ENCODE measurements around the gene SLC7A8. TPM values are rescaled to one million over a fixed set of nuclear protein-coding genes. Genes with fewer than 3 reads are reported as not detected.

Gene SLC7A8
- total RNA-seq, 1 experiment from 2014 or later, result 0.90 TPM

DNA sequence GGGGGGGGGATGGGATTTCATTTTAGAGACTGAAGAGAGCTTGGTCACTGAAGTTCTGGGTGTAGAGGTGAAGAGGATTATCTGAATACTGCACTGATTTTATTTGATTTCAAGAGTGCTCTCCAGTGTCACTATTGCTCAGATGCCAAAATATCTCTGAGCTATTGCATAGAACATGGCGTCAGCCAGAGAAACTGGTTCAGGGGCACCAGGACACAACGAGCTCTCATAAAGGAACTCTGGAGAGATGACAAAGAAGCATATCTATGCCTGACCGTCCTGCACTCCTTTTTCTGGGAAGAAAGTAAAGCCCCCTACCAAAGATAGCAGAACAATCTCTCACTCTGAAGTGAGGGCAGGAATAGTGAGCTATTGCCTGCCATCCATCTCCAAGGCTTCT is 2.0 kb downstream of the SLC7A8 start:
- Histone ChIP-seq H3K36me3 (ENCODE audit: control insufficient read depth, insufficient read depth, low read length) (peaks cover 3% of the 10 kb centered on the region; the same call in 1 of the 2 replicates), H3K4me1 (ENCODE audit: control insufficient read depth, insufficient read depth, low read length) (no peaks in the 10 kb centered on the region; the same call in 1 of the 2 replicates), H3K9me3 (ENCODE audit: control insufficient read depth, insufficient read depth, low read depth, low read length) (no peaks in the 10 kb centered on the region), H3K4me3 (ENCODE audit: low read depth in 2 of 2, low read length in 2 of 2) (no peak overlapping the region), H3K27me3 (ENCODE audit: control insufficient read depth, insufficient read depth, low read length) (peaks cover 6% of the 10 kb centered on the region), H3K27ac (ENCODE audit: low read length) (no peak overlapping the region)
- no TSS peak for BruUV-seq (replicated peaks)
- no peak for DNase-seq (ENCODE audit: low read depth, low spot score)
- in situ Hi-C loops (cut with HindIII; ENCODE audit: low pct_unique_long_range_greater_than_20kb, low sequenced_read_pairs) (no loop called here), intact Hi-C loops (cut with micrococcal nuclease; ENCODE audit: unreplicated experiment) (no loop called here)
- POLR2A ChIA-PET, result interaction anchor here (1.0 kb wide), 1 partner anchor 41 kb away, joined by 4 read pairs; no protein-coding TSS in a partner anchor
- TF ChIP-seq, protein P1, sequence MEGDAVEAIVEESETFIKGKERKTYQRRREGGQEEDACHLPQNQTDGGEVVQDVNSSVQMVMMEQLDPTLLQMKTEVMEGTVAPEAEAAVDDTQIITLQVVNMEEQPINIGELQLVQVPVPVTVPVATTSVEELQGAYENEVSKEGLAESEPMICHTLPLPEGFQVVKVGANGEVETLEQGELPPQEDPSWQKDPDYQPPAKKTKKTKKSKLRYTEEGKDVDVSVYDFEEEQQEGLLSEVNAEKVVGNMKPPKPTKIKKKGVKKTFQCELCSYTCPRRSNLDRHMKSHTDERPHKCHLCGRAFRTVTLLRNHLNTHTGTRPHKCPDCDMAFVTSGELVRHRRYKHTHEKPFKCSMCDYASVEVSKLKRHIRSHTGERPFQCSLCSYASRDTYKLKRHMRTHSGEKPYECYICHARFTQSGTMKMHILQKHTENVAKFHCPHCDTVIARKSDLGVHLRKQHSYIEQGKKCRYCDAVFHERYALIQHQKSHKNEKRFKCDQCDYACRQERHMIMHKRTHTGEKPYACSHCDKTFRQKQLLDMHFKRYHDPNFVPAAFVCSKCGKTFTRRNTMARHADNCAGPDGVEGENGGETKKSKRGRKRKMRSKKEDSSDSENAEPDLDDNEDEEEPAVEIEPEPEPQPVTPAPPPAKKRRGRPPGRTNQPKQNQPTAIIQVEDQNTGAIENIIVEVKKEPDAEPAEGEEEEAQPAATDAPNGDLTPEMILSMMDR (IDR thresholded peaks at IDR 0.05), result no peak
- no peak for TF ChIP-seq POLR2AphosphoS5 (IDR thresholded peaks at IDR 0.05; ENCODE audit: low read depth, low read length)
- TF ChIP-seq SIN3A (IDR thresholded peaks at IDR 0.05; ENCODE audit: borderline replicate concordance, insufficient read depth, low read depth, low read length), result no peak
- no peak for TF ChIP-seq TCF7L2 (IDR thresholded peaks at IDR 0.05; ENCODE audit: low read depth, low read length)
- TF ChIP-seq, protein P2, sequence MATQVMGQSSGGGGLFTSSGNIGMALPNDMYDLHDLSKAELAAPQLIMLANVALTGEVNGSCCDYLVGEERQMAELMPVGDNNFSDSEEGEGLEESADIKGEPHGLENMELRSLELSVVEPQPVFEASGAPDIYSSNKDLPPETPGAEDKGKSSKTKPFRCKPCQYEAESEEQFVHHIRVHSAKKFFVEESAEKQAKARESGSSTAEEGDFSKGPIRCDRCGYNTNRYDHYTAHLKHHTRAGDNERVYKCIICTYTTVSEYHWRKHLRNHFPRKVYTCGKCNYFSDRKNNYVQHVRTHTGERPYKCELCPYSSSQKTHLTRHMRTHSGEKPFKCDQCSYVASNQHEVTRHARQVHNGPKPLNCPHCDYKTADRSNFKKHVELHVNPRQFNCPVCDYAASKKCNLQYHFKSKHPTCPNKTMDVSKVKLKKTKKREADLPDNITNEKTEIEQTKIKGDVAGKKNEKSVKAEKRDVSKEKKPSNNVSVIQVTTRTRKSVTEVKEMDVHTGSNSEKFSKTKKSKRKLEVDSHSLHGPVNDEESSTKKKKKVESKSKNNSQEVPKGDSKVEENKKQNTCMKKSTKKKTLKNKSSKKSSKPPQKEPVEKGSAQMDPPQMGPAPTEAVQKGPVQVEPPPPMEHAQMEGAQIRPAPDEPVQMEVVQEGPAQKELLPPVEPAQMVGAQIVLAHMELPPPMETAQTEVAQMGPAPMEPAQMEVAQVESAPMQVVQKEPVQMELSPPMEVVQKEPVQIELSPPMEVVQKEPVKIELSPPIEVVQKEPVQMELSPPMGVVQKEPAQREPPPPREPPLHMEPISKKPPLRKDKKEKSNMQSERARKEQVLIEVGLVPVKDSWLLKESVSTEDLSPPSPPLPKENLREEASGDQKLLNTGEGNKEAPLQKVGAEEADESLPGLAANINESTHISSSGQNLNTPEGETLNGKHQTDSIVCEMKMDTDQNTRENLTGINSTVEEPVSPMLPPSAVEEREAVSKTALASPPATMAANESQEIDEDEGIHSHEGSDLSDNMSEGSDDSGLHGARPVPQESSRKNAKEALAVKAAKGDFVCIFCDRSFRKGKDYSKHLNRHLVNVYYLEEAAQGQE (IDR thresholded peaks at IDR 0.05; ENCODE audit: insufficient read depth in 1 of 2, low read depth in 2 of 2, low read length in 1 of 2), result no peak
- CTCF ChIA-PET, result interaction anchor here (0.7 to 1.9 kb wide), 2 partner anchors 18 to 61 kb away, joined by 3 to 11 read pairs; no protein-coding TSS in a partner anchor
- ATAC-seq, result no peak

DNA sequence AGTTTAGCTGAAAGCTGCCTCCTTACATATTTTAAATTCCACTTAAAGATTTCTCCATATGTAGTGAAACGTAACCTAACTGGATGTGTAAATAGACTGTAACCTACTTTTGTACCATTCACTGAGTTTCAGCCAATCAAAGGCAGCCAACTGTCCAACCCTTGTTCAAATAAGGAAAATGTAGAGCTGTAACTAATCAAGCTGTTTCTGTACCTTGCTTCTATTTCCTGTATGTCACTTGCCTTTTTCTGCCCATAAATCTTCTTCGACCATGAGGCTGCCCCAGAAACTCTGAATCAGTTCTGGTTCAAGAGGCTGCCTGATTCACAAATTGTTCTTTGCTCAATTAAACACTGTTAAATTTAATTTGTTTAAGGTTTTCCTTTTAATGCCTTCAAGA is 6.3 kb downstream of the SLC7A8 start:
- intact Hi-C loops (cut with micrococcal nuclease; ENCODE audit: unreplicated experiment) (no loop called here), in situ Hi-C loops (cut with HindIII; ENCODE audit: low pct_unique_long_range_greater_than_20kb, low sequenced_read_pairs) (no loop called here)
- no peak overlapping the region for H3K4me3 ChIP-seq (ENCODE audit: low read depth in 2 of 2, low read length in 2 of 2)
- no peaks in the 10 kb centered on the region for H3K36me3 ChIP-seq (ENCODE audit: control insufficient read depth, insufficient read depth, low read length)
- DNase-seq (ENCODE audit: low read depth, low spot score) (no peak), ATAC-seq (no peak)
- peaks cover 2% of the 10 kb centered on the region for H3K27me3 ChIP-seq (ENCODE audit: control insufficient read depth, insufficient read depth, low read length)
- CTCF ChIA-PET, result no interaction called here
- no peaks in the 10 kb centered on the region for H3K9me3 ChIP-seq (ENCODE audit: control insufficient read depth, insufficient read depth, low read depth, low read length)
- POLR2A ChIA-PET, result no interaction called here
- no TSS peak for BruUV-seq (replicated peaks)
- no peak overlapping the region for H3K27ac ChIP-seq (ENCODE audit: low read length)
- TF ChIP-seq SIN3A (IDR thresholded peaks at IDR 0.05; ENCODE audit: borderline replicate concordance, insufficient read depth, low read depth, low read length) (no peak), POLR2AphosphoS5 (IDR thresholded peaks at IDR 0.05; ENCODE audit: low read depth, low read length) (no peak), TCF7L2 (IDR thresholded peaks at IDR 0.05; ENCODE audit: low read depth, low read length) (no peak)
- TF ChIP-seq, protein P1 (IDR thresholded peaks at IDR 0.05), result no peak
- TF ChIP-seq, protein P2 (IDR thresholded peaks at IDR 0.05; ENCODE audit: insufficient read depth in 1 of 2, low read depth in 2 of 2, low read length in 1 of 2), result no peak
- H3K4me1 ChIP-seq (ENCODE audit: control insufficient read depth, insufficient read depth, low read length), result no peaks in the 10 kb centered on the region; the same call in 1 of the 2 replicates
